Jurkat, Clone E6-1 (cell line): ENCODE results near the gene KHDC1. TPM values are rescaled to one million over a fixed set of nuclear protein-coding genes. Genes with fewer than 3 reads are reported as not detected.
"Not testable (repeated sequence)": the region's sequence is repeated elsewhere in the genome, so short reads cannot be mapped to it uniquely, and the experiment has no call there.

ENCODE experiments used
- DNase-seq: peaks from one replicate; pipeline ENCODE4 v3.0.0-alpha.2; 2011; ENCODE audit warnings: low read depth, low spot score
- H3K4me3 ChIP-seq: 2 replicates; pipeline ENCODE4 v1.5.1; 2011; ENCODE audit warnings: mild to moderate bottlenecking, low read length, control low read depth, moderate library complexity
- polyA plus RNA-seq: library from polyadenylated mRNA; unstranded; fragments of >200 nt; gene quantifications from one replicate; pipeline ENCODE4 v1.2.1, GENCODE V29; 2012; ENCODE audit warnings: missing spikeins; ENCODE audit not compliant: insufficient read length, insufficient read depth

The KHDC1 gene, protein sequence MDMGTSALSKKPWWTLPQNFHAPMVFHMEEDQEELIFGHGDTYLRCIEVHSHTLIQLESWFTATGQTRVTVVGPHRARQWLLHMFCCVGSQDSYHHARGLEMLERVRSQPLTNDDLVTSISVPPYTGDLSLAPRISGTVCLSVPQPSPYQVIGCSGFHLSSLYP
- polyA plus RNA-seq, result 2.0 TPM

DNA sequence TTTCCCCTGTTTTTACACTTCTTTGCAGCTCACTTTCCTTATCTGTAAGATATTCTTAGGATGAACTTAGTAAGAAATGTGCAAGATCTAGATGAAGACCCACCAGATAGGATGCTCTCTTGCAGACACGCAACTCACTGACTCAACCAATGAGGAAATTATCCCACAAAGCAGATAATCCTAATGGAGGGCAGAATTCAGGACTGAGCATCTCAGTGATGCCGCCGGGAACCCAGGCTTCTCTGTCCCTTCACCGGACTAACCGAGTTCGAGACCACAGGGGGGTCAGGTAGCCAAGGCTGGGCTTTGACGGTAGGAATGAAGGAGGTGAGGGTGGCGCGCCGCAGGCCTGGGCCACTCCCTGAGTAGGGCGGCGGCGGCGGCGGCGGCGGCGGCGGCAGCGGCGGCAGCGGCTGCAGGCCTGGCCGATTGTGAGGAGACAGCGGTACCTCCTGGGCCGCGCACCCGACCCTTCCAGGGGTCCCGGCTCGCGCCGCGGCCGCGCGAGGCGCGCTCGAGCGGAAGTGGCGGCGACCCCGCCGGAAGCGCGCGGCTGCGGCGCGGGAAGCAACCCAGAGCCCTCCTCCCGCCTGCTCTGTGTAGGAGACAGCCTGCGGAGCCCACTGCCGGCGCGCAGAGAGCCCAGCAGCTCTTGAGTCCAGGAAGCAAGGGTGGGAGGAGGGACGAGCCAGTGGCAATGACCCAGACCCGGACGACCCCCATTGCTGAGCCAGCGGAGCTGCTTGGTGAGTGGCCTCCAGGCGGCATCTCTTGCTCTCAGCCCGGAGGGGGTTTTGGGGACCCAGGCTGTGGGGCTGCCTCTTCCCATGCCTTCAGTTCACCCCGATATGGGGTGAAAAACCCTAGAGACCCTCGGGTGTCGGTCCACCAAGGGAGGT is at the start of gene KHDC1:
TSS of gene KHDC1 (minus strand) at position 526 of the 899 bp plus-strand sequence. CDS start 20,679 bp downstream, outside the sequence.
- H3K4me3 ChIP-seq, result peak within 1 kb of the TSS; percentile 90
- peak; percentile 65 for DNase-seq

DNA sequence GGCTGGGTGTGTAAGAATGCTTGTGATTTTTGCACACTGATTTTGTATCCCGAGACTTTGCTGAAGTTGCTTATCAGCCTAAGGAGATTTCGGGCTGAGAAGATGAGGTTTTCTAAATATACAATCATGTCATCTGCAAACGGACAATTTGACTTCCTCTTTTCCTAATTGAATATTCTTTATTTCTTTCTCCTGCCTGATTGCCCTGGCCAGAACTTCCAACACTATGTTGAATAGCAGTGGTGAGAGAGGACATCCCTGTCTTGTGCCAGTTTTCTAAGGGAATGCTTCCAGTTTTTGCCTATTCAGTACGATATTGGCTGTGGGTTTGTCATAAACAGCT is 47.5 kb upstream of the KHDC1 start:
- H3K4me3 ChIP-seq, result peak overlapping the region; percentile 79
- DNase-seq, result not testable (repeated sequence)

DNA sequence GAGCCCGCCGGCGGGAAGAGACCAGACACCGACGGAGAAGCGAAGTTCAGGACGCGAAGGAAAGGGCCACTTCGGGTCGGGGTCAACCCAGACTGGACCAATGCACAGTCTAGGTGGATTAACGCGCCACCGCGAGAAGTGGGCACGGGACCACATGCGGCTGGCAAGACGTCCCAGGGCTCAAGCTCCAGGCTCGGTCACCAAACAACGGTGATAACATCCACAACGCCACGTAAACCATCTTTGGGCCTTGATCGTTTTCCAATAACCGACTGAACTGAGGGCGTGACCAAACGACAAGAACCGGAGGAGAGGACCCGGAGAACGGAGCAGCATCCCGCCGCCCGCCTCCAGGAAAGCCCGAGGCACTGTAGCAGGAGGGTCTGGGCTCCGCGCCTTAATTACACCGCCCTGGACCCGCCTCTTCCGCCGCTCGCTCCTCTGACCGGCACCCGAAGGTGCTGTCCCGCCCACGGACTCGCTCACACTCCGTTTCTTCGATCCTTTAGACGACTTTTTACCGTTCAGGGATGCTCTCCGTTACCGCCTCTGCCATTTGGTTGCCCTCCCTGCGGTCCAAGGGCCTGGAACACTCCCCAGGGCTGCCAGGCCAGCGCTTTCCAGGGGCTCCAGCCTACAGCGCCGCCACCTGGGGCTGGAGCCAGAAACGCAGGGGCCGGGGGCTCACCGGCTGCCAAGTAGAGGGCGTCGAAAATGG is 46.9 kb upstream of the KHDC1 start:
- peak; percentile 28 for DNase-seq
- peak overlapping the region; percentile 79 for H3K4me3 ChIP-seq

DNA sequence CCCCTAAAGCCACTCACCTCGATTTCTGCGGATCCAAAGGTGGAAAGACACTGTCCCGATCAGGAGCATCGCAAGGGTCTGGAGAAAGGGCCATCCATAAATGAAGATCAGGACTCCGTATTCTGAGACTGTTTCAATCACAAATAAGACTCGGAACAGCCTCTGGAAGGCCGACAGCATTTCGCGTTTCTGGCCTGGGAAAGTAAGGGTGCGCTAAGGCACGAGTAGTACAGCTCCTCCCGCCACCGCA is 46.5 kb upstream of the KHDC1 start:
- no peak for DNase-seq
- H3K4me3 ChIP-seq, result peak overlapping the region; percentile 79

DNA sequence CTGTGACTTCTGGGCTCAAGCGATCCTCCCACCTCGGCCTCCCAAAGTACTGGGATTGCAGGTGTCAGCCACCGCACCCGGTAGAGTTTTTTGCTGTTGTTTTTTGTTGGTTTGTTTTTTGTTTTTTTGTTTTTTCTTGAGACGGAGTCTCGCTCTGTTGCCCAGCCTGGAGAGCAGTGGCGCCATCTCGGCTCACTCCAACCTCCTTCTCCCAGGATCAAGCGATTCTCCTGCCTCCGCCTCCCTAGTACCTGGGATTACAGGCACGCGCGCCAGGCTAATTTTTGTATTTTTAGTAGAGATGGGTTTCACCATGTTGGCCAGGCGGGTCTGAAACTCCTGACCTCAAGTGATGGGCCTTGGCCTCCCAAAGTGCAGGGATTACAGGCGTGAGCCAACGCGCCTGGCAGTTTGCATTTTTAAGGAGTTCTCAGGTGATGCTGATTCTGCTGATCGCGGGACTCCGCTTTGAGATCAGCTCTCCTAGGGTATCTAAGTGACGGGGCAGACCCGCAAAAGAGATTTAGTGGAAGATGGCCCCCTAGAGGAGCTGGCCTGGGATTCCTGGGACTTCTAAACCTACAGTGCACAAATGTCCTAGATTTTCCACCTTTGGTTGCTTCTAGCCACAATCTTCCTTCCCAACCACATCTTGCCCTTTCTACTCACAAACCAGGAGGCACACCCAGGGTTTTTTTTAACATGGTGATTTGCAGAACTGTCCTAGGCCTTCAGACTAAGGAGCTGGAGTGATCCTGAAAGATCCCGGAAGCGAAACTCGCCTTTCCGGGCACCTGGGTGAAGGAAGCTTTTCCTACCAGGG is 45.9 kb upstream of the KHDC1 start:
- peak overlapping the region; percentile 79 for H3K4me3 ChIP-seq
- no peak for DNase-seq

DNA sequence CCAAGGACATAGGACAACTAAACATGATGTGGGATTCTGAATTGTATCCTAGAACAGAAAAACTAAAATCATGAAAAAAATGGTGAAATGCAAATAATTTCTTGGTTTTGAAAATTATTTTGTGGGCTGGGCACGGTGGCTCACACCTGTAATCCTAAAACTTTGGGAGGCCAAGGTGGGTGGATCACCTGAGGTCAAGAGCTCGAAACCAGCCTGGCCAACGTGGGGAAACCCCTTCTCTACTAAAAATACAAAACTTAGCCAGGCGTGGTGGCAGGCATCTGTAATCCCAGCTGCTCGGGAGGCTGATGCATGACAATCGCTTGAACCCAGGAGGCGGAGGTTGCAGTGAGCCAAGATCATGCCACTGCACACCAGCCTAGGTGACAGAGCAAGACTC is 40.8 kb upstream of the KHDC1 start:
- H3K4me3 ChIP-seq, DNase-seq: not testable (repeated sequence)

DNA sequence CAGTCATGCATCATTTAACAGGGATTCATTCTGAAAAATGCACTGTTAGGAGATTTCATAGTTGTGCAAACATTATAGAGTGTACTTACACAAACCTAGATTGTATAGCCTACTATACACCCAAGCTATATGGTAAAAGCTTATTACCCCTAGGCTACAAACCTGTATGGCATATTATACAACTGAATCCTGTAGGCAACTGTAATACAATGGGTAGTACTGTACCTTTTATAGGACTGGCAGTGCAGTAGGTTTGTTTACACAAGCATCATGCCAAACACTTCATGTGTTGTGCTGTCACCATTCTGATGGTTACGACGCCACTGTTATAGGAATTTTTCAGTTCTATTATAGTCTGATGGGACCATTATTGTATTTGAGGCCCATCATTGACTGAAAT is 39.3 kb upstream of the KHDC1 start:
- DNase-seq, result no peak
- no peak overlapping the region for H3K4me3 ChIP-seq

DNA sequence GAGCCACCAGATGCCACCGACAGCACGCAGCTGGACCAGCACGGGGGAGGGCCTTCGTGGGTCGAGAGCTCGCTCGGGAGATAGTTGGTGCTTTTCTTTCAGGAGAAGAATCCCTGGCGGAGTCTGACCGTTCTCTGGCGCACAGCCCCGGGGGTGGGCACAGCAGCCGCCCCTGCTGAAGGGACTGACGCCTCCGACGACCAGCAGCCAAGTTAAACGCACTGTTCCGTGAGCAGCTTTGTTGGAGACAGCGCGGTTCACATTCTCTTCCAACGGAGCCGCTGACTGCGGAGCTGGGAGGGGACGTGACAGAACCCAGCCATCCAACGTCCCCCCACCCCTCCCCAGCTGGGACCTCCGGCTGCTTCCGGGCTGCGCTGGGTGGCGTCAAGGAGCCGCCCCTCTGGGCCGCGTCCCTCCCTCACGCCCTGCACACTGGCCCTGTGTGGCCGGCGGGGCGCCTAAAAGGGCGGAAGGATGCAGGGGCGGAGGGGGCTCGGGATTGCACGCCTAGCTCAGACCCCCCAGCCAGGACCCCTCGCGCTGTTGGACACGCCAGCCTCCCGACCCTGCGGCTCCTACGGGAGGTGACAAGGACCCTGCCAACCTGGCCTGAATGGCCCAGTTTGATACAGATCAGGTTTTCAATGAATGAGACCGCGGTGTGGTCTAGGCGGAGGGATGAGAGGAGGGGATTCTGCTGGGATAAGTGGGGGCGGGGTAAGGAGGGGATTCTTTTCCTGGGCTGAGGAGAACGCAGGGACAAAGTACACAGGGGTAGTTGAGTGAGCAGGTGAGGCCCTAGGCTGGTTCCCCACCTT is 36.4 kb upstream of the KHDC1 start:
- DNase-seq, result no peak
- H3K4me3 ChIP-seq, result no peak overlapping the region

DNA sequence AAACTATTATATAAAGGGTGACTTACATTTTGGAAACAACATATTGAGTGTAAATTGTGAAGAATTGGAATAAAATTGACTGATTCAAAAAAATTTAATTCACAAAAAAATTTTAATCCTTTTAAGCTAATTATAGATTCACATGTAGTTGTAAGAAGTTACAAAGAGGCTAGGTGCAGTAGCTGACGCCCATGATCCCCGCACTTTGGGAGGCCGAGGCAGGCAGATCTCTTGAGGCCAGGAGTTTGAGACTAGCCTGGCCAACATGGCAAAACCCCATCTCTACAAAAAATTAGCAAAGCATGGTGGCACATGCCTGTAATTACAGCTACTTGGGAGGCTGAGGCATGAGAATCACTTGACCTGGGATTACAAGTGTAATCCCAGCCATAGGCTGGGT is 30.3 kb upstream of the KHDC1 start:
- H3K4me3 ChIP-seq, result no peak overlapping the region
- no peak for DNase-seq

DNA sequence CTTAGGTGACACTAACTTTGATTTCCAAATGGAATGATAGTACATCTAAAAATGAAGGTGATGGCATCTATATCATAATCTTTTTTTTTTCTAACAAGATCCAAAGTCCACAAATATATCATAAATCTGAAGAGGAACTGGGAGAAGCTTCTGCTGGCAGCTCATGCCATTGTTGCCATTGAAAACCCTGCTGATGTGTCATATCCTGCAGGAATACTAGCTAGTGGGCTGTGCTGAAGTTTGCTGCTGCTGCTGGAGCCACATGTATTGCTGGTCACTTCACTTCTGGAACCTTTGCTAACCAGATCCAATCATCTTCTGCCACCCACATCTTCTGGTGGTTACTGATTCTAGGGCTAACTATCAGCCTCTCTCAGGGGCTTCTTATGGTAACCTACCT is 27.4 kb upstream of the KHDC1 start:
- no peak overlapping the region for H3K4me3 ChIP-seq

DNA sequence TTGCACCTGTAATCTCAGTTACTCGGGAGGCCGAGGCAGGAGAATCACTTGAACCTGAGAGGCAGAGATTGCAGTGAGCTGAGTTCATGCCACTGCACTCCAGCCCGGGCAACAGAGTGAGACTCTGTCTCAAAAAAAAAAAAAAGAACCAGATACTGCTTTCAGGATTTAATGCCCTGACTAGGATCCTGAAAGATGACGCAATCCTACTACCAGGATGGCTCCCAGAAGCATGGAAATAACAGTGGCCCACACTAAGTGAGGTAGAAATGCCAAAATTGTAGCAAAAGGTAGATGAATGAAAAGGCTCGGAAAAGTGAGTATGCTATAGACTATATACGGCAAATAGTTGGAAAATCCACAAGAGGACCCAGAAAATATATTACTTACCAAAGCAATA is 23.8 kb upstream of the KHDC1 start:
- DNase-seq, result no peak
- no peak overlapping the region for H3K4me3 ChIP-seq

More for the DNA sequence above, 27.4 kb upstream of the KHDC1 start:
- DNase-seq, result no peak

DNA sequence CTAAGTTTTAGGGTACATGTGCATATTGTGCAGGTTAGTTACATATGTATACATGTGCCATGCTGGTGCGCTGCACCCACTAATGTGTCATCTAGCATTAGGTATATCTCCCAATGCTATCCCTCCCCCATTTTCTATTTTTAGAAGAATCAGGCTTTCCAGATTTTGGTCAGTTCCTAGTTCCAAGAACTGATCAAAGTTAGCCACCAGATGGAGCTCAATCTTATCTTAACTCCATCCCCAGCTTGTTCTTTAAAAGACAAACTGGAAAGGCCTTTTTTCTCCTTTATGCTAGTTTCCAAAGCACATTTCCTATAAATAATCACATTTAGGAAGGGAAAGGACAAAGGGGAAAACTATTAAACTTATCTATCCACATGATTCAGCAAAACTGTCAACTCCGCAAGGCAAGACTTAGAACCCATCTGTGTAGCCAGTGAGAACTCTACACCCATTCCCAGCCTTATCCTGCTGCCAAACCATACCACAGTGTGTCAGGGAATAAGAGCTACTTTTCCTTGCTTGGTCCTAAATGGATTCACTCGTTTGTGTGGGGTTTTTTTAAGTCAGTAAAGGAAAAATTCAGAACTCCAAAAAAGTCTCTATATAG is 22.8 kb upstream of the KHDC1 start:
- no peak overlapping the region for H3K4me3 ChIP-seq
- no peak for DNase-seq

DNA sequence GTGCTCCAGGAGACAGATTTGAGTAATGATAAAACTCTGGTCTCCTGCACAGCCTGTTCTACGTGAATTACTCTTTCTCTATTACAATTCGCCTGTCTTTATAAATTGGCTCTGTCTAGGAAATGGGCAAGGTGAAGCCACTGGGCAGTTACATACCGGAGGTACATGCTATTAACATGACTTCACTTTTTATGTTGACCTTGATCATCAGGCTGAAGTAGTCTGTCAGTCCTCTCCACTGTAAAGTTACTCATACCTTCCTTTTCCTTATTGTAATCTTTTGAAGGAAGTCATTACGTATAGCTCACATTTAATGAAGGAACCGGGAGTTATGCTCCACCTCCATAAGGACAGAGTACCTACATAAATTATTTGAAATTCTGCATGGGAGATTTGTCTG is 19.9 kb upstream of the KHDC1 start:
- no peak for DNase-seq
- H3K4me3 ChIP-seq, result no peak overlapping the region

DNA sequence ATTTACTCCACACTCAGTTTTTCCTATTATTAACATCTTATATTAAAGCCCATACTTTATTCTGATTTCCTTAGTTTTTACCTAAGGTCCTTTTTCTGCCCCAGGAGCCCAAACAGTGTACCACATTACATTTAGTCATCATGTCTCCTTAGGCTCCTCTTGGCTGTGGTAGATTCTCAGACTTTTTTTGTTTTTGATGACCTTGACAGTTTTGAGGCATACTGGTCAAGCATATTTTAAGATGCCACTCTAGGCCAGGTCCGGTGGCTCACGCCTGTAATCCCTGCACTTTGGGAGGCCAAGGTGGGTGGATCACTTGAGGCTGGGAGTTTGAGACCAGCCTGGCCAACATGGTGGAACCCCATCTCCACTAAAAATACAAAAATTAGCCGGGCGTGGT is 18.7 kb upstream of the KHDC1 start:
- H3K4me3 ChIP-seq, DNase-seq: not testable (repeated sequence)

DNA sequence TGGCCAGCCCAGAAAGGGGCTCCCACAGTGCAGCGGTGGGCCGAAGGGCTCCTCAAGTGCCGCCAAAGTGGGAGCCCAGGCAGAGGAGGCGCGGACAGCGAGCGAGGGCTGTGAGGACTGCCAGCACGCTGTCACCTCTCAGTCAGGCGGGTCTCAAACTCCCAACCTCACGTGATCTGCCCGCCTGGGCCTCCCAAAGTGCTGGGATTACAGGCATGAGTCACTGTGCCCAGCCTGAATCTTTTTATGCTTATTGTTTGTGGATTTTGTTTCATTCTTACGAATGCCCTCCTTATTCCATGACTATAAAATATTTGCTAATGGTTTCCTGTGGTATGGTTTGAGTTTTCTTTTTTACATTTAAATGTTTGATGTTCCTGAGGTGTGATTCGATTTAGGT is 6.3 kb upstream of the KHDC1 start:
- H3K4me3 ChIP-seq, DNase-seq: not testable (repeated sequence)

DNA sequence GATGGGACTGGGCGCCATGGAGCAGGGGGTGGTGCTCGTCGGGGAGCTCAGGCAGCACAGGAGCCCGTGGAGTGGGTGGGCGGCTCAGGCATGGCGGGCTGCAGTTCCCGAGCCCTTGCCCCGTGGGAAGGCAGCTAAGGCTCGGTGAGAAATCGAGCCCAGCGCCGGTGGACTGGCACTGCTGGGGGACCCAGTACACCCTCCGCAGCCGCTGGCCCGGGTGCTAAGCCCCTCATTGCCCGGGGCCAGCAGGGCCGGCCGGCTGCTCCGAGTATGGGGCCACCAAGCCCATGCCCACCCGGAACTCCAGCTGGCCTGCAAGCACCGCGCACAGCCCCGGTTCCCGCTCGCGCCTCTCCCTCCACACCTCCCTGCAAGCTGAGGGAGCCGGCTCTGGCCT is 5.9 kb upstream of the KHDC1 start:
- H3K4me3 ChIP-seq, DNase-seq: not testable (repeated sequence)

DNA sequence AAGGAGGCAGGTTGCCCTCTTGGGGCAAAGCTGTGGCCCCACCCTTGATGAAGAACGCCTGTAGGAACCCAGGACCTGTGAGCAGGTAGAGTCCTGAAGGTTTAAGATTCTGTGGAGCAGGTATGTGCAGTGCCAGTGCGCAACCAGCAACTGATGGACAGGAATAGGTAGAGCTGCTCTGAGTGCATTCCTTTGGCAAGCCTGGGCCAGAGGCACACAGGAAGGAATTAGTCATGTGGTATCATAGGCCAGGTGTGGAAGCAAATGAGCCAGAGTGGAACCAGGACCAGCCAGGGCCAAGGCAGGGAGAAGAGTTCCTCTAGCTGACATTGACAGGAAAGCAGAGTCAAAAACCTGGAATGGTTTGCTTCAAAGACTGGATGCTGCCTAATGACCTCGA is 1.4 kb upstream of the KHDC1 start:
- no peak overlapping the region for H3K4me3 ChIP-seq
- DNase-seq, result no peak

DNA sequence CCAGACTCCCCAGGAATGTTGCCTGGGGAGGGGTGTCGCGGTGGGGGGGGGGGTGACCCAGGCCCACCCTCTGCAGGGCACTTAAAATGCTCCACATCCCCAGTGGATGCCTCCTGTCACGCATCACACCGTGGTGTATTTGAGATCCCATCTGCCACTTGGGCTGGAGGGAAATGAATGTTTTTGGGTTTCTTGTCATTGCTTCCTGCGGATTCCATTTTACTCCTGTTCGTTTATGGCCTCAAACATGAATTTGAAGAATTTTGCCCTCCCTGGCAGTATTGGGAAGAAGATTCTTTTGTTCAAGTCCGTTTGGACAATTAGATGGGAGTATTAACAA is 544 bp upstream of the KHDC1 start:
- DNase-seq, result no peak
- peak overlapping the region; percentile 90 for H3K4me3 ChIP-seq
